K562 (cell line): ENCODE measurements around the gene TXNDC8. TPM values are rescaled to one million over a fixed set of nuclear protein-coding genes. Genes with fewer than 3 reads are reported as not detected.

ENCODE experiments used
- ATF7 ChIP-seq: fragments of 450-650 bp; IDR thresholded peaks from 2 replicates; pipeline ENCODE4 v1.7.1; 2014; ENCODE audit warnings: mild to moderate bottlenecking, moderate library complexity
- CREBBP ChIP-seq: IDR thresholded peaks from one replicate; pipeline ENCODE4 v1.6.1; 2012; ENCODE audit warnings: low read depth, mild to moderate bottlenecking, control low read depth, inconsistent platforms, low read length
- GATAD2B ChIP-seq: fragments of 450-650 bp; IDR thresholded peaks from 2 replicates; pipeline ENCODE4 v1.6.1; 2017; ENCODE audit warnings: mild to moderate bottlenecking, borderline replicate concordance
- MCM3 ChIP-seq: fragments of 450-650 bp; IDR thresholded peaks from 2 replicates; pipeline ENCODE4 v1.6.1; 2016
- PHF21A ChIP-seq: fragments of 450-650 bp; IDR thresholded peaks from 2 replicates; pipeline ENCODE4 v1.6.1; 2017; ENCODE audit warnings: low read depth, borderline replicate concordance
- RBM25 ChIP-seq: fragments of 200-400 bp; formaldehyde crosslinking; IDR thresholded peaks from 2 replicates; pipeline ENCODE4 v1.6.1; 2018; ENCODE audit warnings: low read length, low read depth, moderate library complexity; ENCODE audit not compliant: severe bottlenecking
- SPI1 ChIP-seq: IDR thresholded peaks from 2 replicates; pipeline ENCODE4 v1.6.1; 2011; ENCODE audit warnings: low read depth, low read length, control low read depth, borderline replicate concordance
- TSC22D4 ChIP-seq: fragments of 450-650 bp; IDR thresholded peaks from 2 replicates; pipeline ENCODE4 v1.6.1; 2016; ENCODE audit warnings: missing genetic modification characterization, missing biosample characterization, control low read depth
- ZNF3 ChIP-seq: fragments of 250-450 bp; sonication (Bioruptor Pico); IDR thresholded peaks from 2 replicates; pipeline ENCODE4 v1.5.0; 2021; ENCODE audit warnings: mild to moderate bottlenecking, moderate library complexity
- ZNF444 ChIP-seq: fragments of 250-450 bp; sonication (Bioruptor Pico); IDR thresholded peaks from 2 replicates; pipeline ENCODE4 v1.4.0; 2020; ENCODE audit warnings: mild to moderate bottlenecking, moderate library complexity
- ZNF586 ChIP-seq: fragments of 450-650 bp; formaldehyde crosslinking; conservative IDR thresholded peaks from 2 replicates; pipeline ENCODE4 v1.4.0; 2020; ENCODE audit warnings: mild to moderate bottlenecking, moderate library complexity
- polyA plus RNA-seq, 8 experiments: library from polyadenylated mRNA; depleted of rRNA in 4 of 8; stranded (reverse) in 5 of 8; unstranded in 3 of 8; fragments of >200 nt; fragmentation: Nextera tagmentation in 2 of 8; fragmentation: Illumina TruSeq in 1 of 8; extraction: Ambion mirVana in 2 of 8; extraction: Trizol in 1 of 8; gene quantifications; 2 replicates each; pipeline versions ENCODE4 v1.2.1 to v1.2.3, GENCODE V29; 2011 to 2014; ENCODE audit warnings: inconsistent platforms in 1 of 8, missing spikeins in 1 of 8
- total RNA-seq, 7 experiments: library from RNA; depleted of rRNA in 6 of 7; stranded (reverse); fragments of >200 nt in 6 of 7; fragmentation: Illumina TruSeq in 2 of 7; extraction: Trizol in 2 of 7; gene quantifications; 2 replicates each; pipeline versions ENCODE4 v1.2.1 to v1.2.3, GENCODE V29; 2011 to 2021; ENCODE audit warnings: low replicate concordance in 1 of 7
- TF ChIP-seq, protein P1 (sequence below): fragments of 200-600 bp; sonication (generic); IDR thresholded peaks from one replicate; pipeline ENCODE4 v1.6.1; 2012; ENCODE audit warnings: mild to moderate bottlenecking, low read depth, low read length, inconsistent platforms
- TF ChIP-seq, protein P2 (sequence below): fragments of 250-450 bp; sonication (Bioruptor Pico); IDR thresholded peaks from 2 replicates; pipeline ENCODE4 v1.5.1; 2021; ENCODE audit warnings: mild to moderate bottlenecking
- TF ChIP-seq, protein P3 (sequence below): sonication (generic); formaldehyde crosslinking; IDR thresholded peaks from 2 replicates; pipeline ENCODE4 v1.8.0; 2022; ENCODE audit warnings: mild to moderate bottlenecking, missing genetic modification reagents

TXNDC8 gene
- total and polyA plus RNA-seq, 9 of the 15 experiments (the other 6 are each of a cell fraction or from before 2014, with no cell fraction given), result not detected

DNA sequence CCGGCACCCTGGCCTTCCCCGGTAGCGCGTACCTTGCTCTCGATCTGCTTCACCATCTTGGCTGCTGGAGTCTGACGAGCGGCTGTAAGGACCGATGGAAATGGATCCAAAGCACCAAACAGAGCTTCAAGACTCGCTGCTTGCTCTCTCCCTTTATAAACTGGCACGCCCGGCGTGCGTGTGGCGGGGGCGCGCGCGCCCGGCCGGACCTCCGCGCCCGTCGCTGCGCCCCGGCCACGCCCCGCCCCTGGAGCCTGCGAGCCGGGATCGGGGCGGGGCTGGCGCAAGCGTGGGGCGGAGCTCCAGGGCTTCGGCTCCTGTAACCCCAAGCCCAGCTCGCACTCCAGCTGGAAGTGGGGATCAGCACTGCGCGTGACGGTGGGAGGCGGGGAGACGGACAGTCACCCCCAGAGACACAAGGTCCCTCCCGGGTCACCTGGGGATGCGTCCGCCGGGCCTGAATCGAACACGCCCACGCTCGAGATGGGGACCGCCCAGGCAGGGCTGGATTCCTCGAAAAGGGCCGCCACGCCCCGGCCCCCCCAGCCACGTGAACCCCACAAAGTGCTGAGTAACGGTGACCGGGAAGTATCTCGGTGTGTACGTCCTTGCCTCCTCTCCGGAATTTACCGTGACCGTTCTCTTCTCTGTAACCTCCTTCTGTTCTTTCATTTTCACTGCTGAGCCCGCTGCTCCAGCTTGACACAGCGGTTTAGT is 81.1 kb downstream of the TXNDC8 start, which contains the start of gene TXN (continued):
- no peak for TF ChIP-seq ZNF3 (CRISPR knock-in tag)
- TF ChIP-seq ZNF444 (CRISPR knock-in tag), result no peak
- TF ChIP-seq PHF21A, result no peak
- no peak for TF ChIP-seq SPI1
- peak; percentile 68 for TF ChIP-seq GATAD2B
- no peak for TF ChIP-seq RBM25
- TF ChIP-seq, protein P1, sequence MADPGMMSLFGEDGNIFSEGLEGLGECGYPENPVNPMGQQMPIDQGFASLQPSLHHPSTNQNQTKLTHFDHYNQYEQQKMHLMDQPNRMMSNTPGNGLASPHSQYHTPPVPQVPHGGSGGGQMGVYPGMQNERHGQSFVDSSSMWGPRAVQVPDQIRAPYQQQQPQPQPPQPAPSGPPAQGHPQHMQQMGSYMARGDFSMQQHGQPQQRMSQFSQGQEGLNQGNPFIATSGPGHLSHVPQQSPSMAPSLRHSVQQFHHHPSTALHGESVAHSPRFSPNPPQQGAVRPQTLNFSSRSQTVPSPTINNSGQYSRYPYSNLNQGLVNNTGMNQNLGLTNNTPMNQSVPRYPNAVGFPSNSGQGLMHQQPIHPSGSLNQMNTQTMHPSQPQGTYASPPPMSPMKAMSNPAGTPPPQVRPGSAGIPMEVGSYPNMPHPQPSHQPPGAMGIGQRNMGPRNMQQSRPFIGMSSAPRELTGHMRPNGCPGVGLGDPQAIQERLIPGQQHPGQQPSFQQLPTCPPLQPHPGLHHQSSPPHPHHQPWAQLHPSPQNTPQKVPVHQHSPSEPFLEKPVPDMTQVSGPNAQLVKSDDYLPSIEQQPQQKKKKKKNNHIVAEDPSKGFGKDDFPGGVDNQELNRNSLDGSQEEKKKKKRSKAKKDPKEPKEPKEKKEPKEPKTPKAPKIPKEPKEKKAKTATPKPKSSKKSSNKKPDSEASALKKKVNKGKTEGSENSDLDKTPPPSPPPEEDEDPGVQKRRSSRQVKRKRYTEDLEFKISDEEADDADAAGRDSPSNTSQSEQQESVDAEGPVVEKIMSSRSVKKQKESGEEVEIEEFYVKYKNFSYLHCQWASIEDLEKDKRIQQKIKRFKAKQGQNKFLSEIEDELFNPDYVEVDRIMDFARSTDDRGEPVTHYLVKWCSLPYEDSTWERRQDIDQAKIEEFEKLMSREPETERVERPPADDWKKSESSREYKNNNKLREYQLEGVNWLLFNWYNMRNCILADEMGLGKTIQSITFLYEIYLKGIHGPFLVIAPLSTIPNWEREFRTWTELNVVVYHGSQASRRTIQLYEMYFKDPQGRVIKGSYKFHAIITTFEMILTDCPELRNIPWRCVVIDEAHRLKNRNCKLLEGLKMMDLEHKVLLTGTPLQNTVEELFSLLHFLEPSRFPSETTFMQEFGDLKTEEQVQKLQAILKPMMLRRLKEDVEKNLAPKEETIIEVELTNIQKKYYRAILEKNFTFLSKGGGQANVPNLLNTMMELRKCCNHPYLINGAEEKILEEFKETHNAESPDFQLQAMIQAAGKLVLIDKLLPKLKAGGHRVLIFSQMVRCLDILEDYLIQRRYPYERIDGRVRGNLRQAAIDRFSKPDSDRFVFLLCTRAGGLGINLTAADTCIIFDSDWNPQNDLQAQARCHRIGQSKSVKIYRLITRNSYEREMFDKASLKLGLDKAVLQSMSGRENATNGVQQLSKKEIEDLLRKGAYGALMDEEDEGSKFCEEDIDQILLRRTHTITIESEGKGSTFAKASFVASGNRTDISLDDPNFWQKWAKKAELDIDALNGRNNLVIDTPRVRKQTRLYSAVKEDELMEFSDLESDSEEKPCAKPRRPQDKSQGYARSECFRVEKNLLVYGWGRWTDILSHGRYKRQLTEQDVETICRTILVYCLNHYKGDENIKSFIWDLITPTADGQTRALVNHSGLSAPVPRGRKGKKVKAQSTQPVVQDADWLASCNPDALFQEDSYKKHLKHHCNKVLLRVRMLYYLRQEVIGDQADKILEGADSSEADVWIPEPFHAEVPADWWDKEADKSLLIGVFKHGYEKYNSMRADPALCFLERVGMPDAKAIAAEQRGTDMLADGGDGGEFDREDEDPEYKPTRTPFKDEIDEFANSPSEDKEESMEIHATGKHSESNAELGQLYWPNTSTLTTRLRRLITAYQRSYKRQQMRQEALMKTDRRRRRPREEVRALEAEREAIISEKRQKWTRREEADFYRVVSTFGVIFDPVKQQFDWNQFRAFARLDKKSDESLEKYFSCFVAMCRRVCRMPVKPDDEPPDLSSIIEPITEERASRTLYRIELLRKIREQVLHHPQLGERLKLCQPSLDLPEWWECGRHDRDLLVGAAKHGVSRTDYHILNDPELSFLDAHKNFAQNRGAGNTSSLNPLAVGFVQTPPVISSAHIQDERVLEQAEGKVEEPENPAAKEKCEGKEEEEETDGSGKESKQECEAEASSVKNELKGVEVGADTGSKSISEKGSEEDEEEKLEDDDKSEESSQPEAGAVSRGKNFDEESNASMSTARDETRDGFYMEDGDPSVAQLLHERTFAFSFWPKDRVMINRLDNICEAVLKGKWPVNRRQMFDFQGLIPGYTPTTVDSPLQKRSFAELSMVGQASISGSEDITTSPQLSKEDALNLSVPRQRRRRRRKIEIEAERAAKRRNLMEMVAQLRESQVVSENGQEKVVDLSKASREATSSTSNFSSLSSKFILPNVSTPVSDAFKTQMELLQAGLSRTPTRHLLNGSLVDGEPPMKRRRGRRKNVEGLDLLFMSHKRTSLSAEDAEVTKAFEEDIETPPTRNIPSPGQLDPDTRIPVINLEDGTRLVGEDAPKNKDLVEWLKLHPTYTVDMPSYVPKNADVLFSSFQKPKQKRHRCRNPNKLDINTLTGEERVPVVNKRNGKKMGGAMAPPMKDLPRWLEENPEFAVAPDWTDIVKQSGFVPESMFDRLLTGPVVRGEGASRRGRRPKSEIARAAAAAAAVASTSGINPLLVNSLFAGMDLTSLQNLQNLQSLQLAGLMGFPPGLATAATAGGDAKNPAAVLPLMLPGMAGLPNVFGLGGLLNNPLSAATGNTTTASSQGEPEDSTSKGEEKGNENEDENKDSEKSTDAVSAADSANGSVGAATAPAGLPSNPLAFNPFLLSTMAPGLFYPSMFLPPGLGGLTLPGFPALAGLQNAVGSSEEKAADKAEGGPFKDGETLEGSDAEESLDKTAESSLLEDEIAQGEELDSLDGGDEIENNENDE, result no peak
- TF ChIP-seq ZNF586 (CRISPR knock-in tag), result no peak
- no peak for TF ChIP-seq CREBBP
- TF ChIP-seq, protein P2, sequence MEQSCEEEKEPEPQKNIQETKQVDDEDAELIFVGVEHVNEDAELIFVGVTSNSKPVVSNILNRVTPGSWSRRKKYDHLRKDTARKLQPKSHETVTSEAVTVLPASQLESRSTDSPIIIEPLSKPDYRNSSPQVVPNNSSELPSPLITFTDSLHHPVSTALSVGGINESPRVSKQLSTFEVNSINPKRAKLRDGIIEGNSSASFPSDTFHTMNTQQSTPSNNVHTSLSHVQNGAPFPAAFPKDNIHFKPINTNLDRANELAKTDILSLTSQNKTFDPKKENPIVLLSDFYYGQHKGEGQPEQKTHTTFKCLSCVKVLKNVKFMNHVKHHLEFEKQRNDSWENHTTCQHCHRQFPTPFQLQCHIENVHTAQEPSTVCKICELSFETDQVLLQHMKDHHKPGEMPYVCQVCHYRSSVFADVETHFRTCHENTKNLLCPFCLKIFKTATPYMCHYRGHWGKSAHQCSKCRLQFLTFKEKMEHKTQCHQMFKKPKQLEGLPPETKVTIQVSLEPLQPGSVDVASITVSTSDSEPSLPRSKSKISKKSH (CRISPR knock-in tag), result no peak
- TF ChIP-seq TSC22D4, result no peak
- TF ChIP-seq MCM3, result no peak
- TF ChIP-seq, protein P3, sequence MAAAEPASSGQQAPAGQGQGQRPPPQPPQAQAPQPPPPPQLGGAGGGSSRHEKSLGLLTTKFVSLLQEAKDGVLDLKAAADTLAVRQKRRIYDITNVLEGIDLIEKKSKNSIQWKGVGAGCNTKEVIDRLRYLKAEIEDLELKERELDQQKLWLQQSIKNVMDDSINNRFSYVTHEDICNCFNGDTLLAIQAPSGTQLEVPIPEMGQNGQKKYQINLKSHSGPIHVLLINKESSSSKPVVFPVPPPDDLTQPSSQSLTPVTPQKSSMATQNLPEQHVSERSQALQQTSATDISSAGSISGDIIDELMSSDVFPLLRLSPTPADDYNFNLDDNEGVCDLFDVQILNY (CRISPR knock-in tag), result no peak
- TF ChIP-seq ATF7, result peak; percentile 79
